ENCODE data around the gene PCDHGC5.

GRCh38 chr5:141512911-141513626 lies 24.2 kb downstream of the PCDHGC5 start:
- no peak for TF ChIP-seq EZH2 (IDR thresholded peaks at IDR 0.05; ENCODE audit: borderline replicate concordance, low read depth, low read length, poor library complexity, severe bottlenecking)
- TF ChIP-seq CTCF (conservative IDR thresholded peaks at IDR 0.05; ENCODE audit: low read depth, low read length): no peak
